ENCODE results near the gene TRIM31.

GRCh38 chr6:30100585-30101443 lies 12.1 kb downstream of the TRIM31 start:
- TF ChIP-seq RBAK (tag by site-specific recombination; IDR thresholded peaks at IDR 0.05), result no peak
- TF ChIP-seq, protein P1, sequence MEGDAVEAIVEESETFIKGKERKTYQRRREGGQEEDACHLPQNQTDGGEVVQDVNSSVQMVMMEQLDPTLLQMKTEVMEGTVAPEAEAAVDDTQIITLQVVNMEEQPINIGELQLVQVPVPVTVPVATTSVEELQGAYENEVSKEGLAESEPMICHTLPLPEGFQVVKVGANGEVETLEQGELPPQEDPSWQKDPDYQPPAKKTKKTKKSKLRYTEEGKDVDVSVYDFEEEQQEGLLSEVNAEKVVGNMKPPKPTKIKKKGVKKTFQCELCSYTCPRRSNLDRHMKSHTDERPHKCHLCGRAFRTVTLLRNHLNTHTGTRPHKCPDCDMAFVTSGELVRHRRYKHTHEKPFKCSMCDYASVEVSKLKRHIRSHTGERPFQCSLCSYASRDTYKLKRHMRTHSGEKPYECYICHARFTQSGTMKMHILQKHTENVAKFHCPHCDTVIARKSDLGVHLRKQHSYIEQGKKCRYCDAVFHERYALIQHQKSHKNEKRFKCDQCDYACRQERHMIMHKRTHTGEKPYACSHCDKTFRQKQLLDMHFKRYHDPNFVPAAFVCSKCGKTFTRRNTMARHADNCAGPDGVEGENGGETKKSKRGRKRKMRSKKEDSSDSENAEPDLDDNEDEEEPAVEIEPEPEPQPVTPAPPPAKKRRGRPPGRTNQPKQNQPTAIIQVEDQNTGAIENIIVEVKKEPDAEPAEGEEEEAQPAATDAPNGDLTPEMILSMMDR (tag by site-specific recombination; IDR thresholded peaks at IDR 0.05), result no peak
- TF ChIP-seq ZNF549 (tag by site-specific recombination; IDR thresholded peaks at IDR 0.05), result no peak
